ENCODE data around the gene NKIRAS1. TPM values are rescaled to one million over a fixed set of nuclear protein-coding genes. Genes with fewer than 3 reads are reported as not detected.

NKIRAS1 gene
- polyA plus RNA-seq, 4 donors, result 16.6 to 18.5 (median 17.8) TPM

Other genes with a start within 250 kb of the NKIRAS1 start
- gene UBE2E1, start 111.0 kb downstream of the NKIRAS1 start, polyA plus RNA-seq (ENCODE audit: insufficient read length in 4 of 4), result 100 to 1,000 TPM; 144 to 181 (median 164) TPM
- gene RPL15, start 142 bp upstream of the NKIRAS1 start, polyA plus RNA-seq (ENCODE audit: insufficient read length in 4 of 4), result 1,000 to 10,000 TPM; 1,987 to 2,519 (median 2,302) TPM
- 10 to 100 TPM; 35.8 to 51.7 (median 47.1) TPM for gene NR1D2, start 28.3 kb upstream of the NKIRAS1 start, polyA plus RNA-seq (ENCODE audit: insufficient read length in 4 of 4)